Measurements from ENCODE around the gene NUDCD2. TPM values are rescaled to one million over a fixed set of nuclear protein-coding genes. Genes with fewer than 3 reads are reported as not detected.

The NUDCD2 gene
- total and polyA plus RNA-seq, 3 donors from 2014 or later: 11.4 to 25.7 (median 12.9) TPM

- Histone ChIP-seq H3K27me3 (no peaks in the 10 kb centered on the region), H3K9me3 (no peaks in the 10 kb centered on the region), H3K4me1 (peaks cover 9% of the 10 kb centered on the region), H3K27ac (no peak overlapping the region), H3K36me3 (ENCODE audit: low read depth, missing control alignments) (no peaks in the 10 kb centered on the region), H3K4me3 (no peak overlapping the region)
- DNase-seq: no peak
- no peak for TF ChIP-seq CTCF (IDR thresholded peaks at IDR 0.05)
- intact Hi-C loops (cut with DNase I; ENCODE audit: low total_unique reads): no loop called here
Observed at GRCh38 chr5:163463063-163463435, 3.1 kb upstream of the NUDCD2 start.

GRCh38 chr5:163460562-163461171 is 765 bp upstream of the NUDCD2 start, which contains the start of gene HMMR:
Gene HMMR, plus strand, starts transcription at chr5:163460632. Its CDS starts 61 bp downstream, at chr5:163460693.
- intact Hi-C loops (cut with DNase I; ENCODE audit: low total_unique reads): no loop called here
- Histone ChIP-seq H3K9me3 (no peaks in the 10 kb centered on the region), H3K4me1 (peaks cover 9% of the 10 kb centered on the region), H3K4me3 (peak within 1 kb of the TSS; percentile 63 to 75), H3K27me3 (no peaks in the 10 kb centered on the region), H3K36me3 (ENCODE audit: low read depth, missing control alignments) (no peaks in the 10 kb centered on the region), H3K27ac (peak within 1 kb of the TSS; percentile 92 to 96)
- peak; percentile 29 for DNase-seq
- 1 to 2% methylated on average over 22 to 23 of the region's 23 CpGs for WGBS, 2 donors
- TF ChIP-seq POLR2A (IDR thresholded peaks at IDR 0.05) (no peak), CTCF (IDR thresholded peaks at IDR 0.05) (no peak)

- peaks cover 9% of the 10 kb centered on the region for H3K4me1 ChIP-seq
- no peak for TF ChIP-seq CTCF (IDR thresholded peaks at IDR 0.05)
- TF ChIP-seq POLR2A (IDR thresholded peaks at IDR 0.05): no peak
- no peaks in the 10 kb centered on the region for H3K9me3 ChIP-seq
- no peaks in the 10 kb centered on the region for H3K36me3 ChIP-seq (ENCODE audit: low read depth, missing control alignments)
- no peaks in the 10 kb centered on the region for H3K27me3 ChIP-seq
- peak overlapping the region; percentile 92 to 96 for H3K27ac ChIP-seq
- 0 to 2% methylated on average over 9 to 12 of the region's 12 CpGs for WGBS, 2 donors
- peak overlapping the region; percentile 63 to 75 for H3K4me3 ChIP-seq
- intact Hi-C loops (cut with DNase I; ENCODE audit: low total_unique reads): loop anchor here (10.0 kb wide), 1 partner anchor 45 kb away; the partner anchor contains the start of gene MAT2B
- no peak for DNase-seq
Observed at GRCh38 chr5:163459462-163459818, 462 bp downstream of the NUDCD2 start.

GRCh38 chr5:163458778-163459385 is 1.0 kb downstream of the NUDCD2 start:
- Histone ChIP-seq H3K9me3 (no peaks in the 10 kb centered on the region), H3K4me1 (peaks cover 9% of the 10 kb centered on the region), H3K4me3 (peak overlapping the region; percentile 63 to 75), H3K27ac (peak overlapping the region; percentile 92 to 96), H3K27me3 (no peaks in the 10 kb centered on the region), H3K36me3 (ENCODE audit: low read depth, missing control alignments) (no peaks in the 10 kb centered on the region)
- intact Hi-C loops (cut with DNase I; ENCODE audit: low total_unique reads): loop anchor here (10.0 kb wide), 1 partner anchor 46 kb away; the partner anchor contains the start of gene MAT2B
- TF ChIP-seq POLR2A (IDR thresholded peaks at IDR 0.05) (no peak), CTCF (IDR thresholded peaks at IDR 0.05) (no peak)
- no peak for DNase-seq
- WGBS, 2 donors: 25 to 33% methylated on average over 6 of the region's 6 CpGs
